SKM-1 (cell line): ENCODE measurements around the gene NPBWR2.

ENCODE experiments used
- DNase-seq: peaks from one replicate; lab custom pipeline; 2025; ENCODE audit not compliant: unreplicated experiment; lab: John Stamatoyannopoulos, UW

Gene NPBWR2

DNA sequence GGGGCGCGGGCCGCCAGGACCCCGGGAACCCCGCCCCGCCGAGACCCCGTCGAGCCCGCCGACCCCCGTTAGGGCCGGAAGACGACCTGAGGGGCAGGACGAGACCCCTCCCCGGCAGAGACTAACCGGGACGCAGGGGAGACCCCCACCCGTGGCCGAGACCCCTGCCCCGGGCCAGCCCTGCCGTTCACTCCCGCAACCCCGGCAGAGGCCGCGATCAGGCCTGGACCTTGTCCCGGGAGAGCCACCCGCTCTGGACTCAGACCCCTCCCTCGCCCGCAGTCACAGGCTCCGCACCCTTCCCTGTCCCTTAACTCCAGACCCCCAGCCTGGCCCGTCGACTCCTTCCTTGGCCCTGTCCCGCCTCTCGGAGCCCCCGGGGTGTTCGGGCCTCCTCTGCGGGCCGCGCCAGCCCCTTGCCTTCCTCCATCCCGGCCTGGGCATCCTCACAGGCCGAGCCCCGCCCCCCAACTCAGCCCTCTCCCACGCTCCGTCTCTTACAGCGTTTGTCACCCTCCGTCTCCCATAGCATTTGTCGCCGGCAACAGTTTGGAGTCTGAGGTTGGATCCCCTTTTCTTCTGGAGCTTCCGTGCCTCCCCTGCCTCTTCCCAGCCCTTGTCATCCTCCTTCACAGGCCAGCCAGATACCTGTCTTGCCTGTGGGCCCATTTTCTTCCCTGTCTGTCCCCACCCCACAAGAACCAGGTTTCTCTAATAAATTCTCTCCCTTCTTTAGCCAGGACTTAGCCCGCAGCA, 43.8 kb downstream of the NPBWR2 start:
- DNase-seq = no peak

DNA sequence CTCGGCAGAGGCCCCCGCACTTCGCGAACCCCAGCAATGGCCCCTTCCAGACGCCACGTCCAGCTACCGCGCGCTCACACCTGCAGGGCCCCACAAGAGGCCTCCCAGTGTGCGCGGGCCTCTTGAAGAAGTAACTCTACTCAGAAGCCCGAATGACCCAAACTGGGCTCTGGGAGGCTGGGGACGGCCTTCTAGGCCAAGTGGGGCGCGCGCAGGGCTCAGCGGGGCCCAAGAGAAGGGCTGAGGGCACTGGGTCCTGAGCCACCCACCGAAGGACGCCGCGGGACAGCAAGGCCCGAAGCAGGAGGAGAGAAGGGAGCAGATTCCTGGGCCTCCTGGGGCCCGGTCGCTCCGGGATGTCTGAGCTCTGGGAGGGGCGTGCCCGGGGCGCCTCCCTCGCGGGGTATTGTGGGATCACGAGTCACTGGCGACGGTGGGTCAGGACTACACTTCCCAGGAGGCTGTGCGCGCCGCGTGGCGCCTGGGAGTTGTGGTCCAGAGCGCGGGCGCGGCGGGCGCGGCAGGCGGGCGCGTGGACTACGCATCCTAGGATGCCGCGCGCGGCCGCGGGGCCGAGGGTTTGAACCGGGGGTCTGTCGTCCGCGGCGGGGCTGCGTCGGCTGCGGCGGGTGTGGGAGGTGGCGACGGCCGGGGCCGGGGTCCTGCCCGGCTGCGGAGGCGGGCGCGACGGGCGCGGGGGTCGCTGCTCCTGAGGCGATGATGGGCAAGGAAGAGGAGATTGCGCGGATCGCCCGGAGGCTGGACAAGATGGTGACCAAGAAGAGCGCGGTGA, 44.6 kb downstream of the NPBWR2 start, which contains the start of gene TCEA2:
Gene TCEA2, plus strand, starts transcription at position 603 of the 793 bp plus-strand sequence. Its CDS starts 115 bp downstream, at position 718.
- DNase-seq = peak; percentile 71

DNA sequence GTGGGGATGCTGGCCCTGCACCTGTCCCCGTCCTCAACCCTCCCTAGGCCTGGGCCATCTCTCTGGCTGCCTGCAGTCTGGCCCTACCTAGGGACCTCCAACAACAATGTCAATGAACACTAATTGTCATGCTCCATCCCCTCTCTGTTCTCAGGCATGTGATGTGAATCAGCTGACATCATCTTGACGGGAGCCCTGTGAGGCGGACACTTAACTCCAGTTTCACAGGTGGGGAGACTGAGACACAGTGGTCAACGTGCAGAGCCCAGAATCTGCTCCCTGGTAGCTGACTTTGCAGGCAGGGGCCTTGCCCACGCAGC, 45.1 kb downstream of the NPBWR2 start:
- no peak for DNase-seq

DNA sequence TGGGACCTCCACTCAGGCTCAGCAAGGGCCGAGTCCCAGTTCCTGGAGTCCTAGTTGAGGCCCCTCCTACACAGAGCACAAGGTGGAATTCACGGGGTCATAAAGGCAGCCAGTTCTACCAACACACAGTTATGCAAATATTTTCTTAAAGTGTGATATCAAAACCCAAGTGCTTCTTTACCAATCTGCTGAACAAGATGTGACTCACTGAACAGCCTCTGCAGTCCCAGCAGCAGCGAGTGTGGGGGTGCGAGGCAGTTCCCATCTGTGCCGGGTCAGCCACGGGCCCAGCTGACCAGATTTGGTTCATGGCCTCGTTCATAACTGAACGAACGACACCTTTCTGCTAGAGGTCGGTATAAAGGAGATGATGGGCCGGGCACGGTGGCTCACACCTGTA, 48.8 kb downstream of the NPBWR2 start:
- DNase-seq = no peak

DNA sequence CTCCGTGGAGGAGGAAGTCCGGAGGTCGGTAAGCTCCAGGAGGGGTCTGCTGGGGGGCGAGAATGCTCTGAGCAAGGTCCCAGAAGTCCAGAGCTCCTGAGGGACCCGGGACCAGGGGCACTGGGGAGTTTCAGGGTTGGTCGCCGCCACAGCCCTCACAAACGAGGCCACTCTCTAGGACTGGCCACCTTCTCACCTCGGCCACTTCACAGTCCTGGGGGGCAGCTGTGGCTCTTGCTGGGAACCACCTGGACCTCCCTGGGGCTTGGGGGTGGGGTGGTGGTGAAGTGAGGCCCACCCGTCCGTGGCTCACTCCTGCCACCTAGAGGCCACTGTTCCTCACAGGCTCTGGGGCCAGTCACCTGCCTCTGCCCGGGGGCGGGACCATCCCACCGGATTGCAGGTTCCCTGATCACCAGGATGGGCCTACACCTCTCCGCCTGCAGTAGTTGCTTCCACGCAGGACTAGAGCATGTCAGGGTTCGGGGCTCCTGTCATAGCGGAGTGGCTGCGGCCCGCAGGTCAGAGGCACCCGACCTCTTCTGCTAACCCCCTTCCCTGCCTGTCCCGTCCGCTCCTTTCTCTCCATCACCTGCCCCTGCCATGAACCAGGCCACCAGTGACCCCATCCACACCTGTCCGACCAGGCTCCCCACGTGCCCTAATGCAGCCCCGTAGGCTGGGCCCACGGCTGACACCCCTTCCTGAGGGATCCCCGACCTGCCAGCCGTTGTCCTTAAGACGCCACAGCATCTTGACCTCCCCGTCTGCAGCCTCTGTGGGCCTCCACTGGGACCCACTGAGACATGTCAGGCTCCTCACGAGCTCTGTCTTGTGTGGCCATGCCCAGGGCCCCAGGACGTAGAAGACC, 49.5 kb downstream of the NPBWR2 start:
- peak; percentile 34 for DNase-seq

DNA sequence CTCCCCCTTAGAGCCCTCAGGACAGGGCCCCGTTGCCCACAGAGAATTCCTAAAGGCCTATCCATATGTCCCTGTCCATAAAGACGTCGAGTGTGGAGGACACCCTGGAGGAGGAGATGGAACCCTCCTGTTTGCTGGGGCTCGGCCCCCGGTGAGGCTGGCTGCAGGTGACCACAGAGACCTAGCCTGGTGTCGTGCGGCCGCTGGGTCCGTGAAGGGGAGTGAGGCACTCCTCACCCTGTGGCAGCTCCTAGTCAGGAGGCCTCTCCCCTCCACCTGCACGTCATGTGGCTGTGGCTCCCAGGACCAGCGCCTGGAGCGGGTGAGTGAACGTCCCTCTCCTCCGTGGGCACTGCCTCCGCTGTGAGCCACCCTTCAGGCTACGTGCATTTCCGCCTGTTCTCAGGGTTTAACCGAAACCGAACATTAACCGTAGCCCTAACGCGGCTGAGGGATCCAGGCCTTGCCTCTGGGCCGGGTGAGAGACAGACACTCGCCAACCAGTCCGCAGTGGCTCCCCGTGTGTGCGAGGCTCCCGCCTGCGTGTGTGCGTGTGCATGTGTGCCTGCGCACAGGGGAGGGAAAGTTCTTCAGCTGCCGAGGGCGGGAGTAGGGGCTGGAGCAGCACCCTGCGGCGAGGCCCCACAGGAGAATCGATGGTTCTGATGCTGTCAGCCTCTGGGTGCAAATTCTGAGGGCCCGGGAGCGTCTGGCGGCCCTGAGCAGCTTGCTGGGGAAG, 50.3 kb downstream of the NPBWR2 start:
- no peak for DNase-seq

DNA sequence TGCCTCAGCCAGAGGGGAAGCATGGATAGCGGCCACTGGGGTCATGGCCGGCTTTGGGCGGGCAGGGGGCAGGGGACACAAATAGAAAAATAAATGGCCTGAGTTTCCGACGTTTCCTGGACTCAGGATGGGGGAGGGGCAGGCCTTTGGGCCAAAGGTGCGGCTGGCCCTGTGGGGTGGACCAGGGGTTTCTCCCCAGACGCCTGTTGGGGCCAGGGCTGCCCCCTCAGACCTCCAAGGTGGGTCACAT, 50.8 kb downstream of the NPBWR2 start:
- no peak for DNase-seq

DNA sequence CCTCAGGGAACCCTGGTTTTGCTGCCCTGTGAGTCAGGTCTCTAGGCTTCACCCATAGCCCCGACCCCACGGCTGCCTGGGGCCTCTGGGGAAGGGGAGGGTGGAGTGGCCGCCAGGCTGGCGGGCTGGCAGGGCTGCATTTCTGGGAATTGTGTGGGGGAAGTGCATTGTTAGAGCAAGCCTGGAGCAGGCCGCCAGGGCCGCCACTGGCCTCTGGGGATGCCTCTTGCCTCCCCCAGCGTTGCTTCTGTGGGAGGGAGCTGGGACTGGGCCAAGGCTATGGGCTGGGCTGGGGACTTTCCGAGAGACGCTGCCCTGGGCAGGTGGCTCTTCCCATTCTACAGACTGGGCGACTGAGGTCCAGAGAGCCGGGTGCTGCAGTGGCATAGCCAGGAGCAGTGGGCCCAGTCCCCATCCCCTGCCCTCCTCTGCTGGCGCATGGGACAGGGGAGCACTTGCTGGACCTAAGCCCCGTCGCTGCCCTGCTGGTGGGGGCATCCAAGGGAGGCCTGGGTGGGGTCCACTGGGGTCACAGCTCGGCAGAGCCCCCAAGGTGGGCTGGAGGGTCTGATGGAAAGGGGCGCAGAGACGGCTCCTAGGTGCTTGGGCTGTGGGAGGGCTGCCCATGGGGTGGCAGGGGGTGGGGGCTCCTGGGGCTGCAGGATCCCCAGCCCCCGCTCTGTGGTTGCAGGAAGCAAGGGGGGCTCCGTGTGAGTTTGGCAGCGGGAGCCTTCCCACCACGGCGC, 51.3 kb downstream of the NPBWR2 start:
- DNase-seq = no peak

DNA sequence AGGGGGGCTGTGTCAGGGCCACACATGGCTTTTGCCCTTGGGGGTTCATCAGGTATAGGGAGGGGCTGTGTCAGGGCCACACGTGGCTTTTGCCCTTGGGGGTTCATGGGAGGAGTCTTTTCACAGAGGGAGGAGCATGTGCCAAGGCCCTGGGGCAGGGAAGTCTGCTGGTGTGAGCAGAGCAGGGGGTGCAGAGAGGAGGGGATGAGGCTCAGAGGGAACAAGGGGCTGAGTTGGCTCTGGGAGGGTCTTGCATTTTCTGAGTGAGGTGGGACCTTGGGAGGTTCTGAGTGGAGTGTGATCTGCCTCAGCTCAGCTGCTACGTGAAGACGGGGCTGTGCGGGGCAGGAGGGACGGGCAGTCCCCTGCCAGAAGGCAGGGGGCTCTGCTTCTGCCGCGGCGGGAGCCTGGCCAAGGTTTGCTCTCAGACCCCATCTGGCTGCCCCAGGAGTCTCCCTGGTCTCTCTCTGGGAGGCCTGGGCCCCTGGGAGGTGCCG, 51.9 kb downstream of the NPBWR2 start:
- no peak for DNase-seq

DNA sequence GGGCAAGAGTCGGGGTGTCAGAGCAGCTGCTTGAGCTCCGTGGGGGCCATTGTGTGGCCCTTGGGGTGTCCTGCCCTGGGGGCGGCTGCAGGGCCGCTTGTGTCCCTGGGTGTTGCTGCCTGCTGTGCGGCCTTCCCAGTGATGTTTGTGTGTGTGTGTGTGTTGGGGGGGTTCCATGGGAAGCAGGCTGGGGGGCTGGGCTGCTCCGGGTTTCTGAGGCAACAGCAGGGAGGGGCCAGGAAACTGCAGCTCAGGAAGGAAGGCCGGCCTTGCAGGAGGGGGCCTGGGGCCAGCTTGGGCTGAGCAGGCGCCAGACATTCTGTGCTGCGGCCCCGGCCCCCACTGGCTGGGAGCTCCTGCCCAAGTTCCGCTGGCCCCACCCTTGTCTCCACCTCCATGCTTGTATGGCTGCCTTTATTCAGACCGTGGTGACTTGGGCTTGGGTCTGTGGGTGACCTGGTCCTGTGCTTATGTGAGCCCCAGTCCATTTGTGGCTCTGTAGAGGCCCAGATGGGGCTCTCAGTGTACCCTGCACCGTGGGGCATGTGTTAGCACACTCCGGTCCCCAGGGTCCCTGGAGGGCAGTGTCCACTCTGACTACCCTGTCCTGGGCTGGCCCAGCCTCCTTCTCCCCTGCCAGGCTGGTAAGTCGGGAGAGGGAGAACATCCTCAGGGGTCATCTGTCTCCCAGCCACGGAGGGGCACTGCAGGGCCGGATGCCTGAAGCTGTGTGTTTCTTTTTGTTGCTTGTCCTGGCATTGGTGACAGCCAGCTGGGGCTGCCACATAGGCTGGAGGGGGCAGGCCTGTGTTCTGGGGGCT, 53.3 kb downstream of the NPBWR2 start:
- no peak for DNase-seq
